ENCODE data around the gene PLA2G4C. TPM values are rescaled to one million over a fixed set of nuclear protein-coding genes. Genes with fewer than 3 reads are reported as not detected.

Gene PLA2G4C
- total and polyA plus RNA-seq, 2 of the 8 experiments (the other 6 are each of a cell fraction or from before 2014, with no cell fraction given): 14.9 to 20.5 TPM

DNA sequence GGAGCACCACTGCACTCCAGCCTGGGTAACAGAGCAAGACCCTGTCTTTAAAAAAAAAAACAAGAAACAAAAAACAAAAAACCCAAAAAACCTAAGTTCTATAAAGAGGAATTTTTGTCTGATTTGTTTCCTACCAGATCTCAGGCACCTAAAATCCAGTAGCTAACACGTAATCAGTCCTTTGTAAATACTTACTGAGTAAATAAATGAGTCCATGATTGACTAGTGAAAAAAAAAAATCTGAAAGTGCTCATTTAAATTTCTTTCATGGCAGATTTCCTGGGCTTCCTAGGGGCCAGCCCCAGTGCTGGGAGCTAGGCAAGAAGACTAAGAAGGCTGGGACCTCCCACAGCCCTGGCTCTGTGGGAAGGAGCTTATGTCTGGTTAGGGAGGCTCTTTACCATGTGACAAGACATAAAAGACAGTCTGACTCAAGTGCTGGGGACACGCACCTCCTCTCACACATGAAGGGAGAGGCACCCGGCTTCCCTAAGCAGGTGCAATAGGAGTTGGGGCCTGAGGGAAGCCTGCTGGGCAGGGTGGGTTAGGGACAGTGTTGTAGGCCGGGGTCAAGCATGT is 37.1 kb upstream of the PLA2G4C start:
- Histone ChIP-seq H4K8ac (ENCODE audit: extremely low read depth, insufficient read depth, low read length) (no peak overlapping the region), H3K9ac (replicated peaks in 1 of 4; ENCODE audit: extremely low read depth in 1 of 4, low read depth in 3 of 4, low read length in 3 of 4) (no peak overlapping the region), H4K5ac (ENCODE audit: insufficient read length, low read depth, low read length) (no peak overlapping the region), H2BK5ac (ENCODE audit: low read depth, low read length) (no peak overlapping the region), H3K56ac (replicated peaks; ENCODE audit: insufficient read length, low read depth, low read length) (no peak overlapping the region), H3K23me2 (ENCODE audit: low read depth, low read length) (no peaks in the 10 kb centered on the region), H3K79me1 (ENCODE audit: low read depth, low read length) (no peaks in the 10 kb centered on the region), H3K4me3 (ENCODE audit: extremely low read depth in 1 of 4, insufficient read depth in 2 of 4, low read depth in 3 of 4, low read length in 4 of 4) (no peak overlapping the region), H3K4me1 (replicated peaks in 1 of 4; ENCODE audit: control insufficient read depth in 3 of 4, insufficient read depth in 4 of 4, low read length in 3 of 4) (no peaks in the 10 kb centered on the region), H3K36me3 (ENCODE audit: control insufficient read depth in 2 of 4, insufficient read depth in 4 of 4, low read length in 3 of 4) (peaks cover 17 to 59% (median 31%) of the 10 kb centered on the region in 4 experiments; a peak in 7 of 8 replicates), H4K20me1 (replicated peaks in 1 of 2; ENCODE audit: control insufficient read depth in 1 of 2, insufficient read depth in 2 of 2, low read length in 2 of 2) (peaks cover 0 to 1% of the 10 kb centered on the region in 2 experiments), H3K14ac (ENCODE audit: insufficient read length) (no peak overlapping the region), H2BK15ac (ENCODE audit: low read length) (no peak overlapping the region), H2BK120ac (replicated peaks; ENCODE audit: low read depth, low read length) (no peak overlapping the region), H2BK20ac (ENCODE audit: low read length) (no peak overlapping the region), H2BK12ac (ENCODE audit: low read depth, low read length) (no peak overlapping the region), H3K4me2 (ENCODE audit: insufficient read depth in 1 of 2, low read depth in 2 of 2, low read length in 2 of 2) (no peak overlapping the region), H4K91ac (replicated peaks; ENCODE audit: insufficient read length, low read length) (no peak overlapping the region), H2AK5ac (ENCODE audit: low read depth, low read length) (no peak overlapping the region), H3K4ac (replicated peaks; ENCODE audit: insufficient read length, low read depth, low read length) (no peak overlapping the region), H3K79me2 (ENCODE audit: control insufficient read depth in 1 of 2, insufficient read depth in 2 of 2, low read length in 2 of 2) (no peaks in the 10 kb centered on the region), H3K9me3 (ENCODE audit: insufficient read depth in 2 of 2, low read depth in 1 of 2, low read length in 1 of 2) (no peaks in the 10 kb centered on the region), H2AFZ (ENCODE audit: low read length) (no peak overlapping the region), H3K27me3 (replicated peaks in 1 of 4; ENCODE audit: control insufficient read depth in 3 of 4, extremely low read depth in 1 of 4, insufficient read depth in 3 of 4, low read length in 3 of 4) (no peaks in the 10 kb centered on the region), H3K23ac (ENCODE audit: insufficient read length) (no peak overlapping the region), H3K18ac (ENCODE audit: extremely low read depth, low read length) (no peak overlapping the region), H3K27ac (ENCODE audit: low read depth, low read length) (no peak overlapping the region)
- ChIA-PET CTCF (ENCODE audit: partially characterized antibody) (interaction anchor here (0.6 to 1.3 kb wide), 4 partner anchors 40 to 988 kb away, joined by 4 to 7 read pairs (median 5); no protein-coding TSS in a partner anchor), POLR2A (ENCODE audit: partially characterized antibody) (interaction anchor here (0.6 to 1.3 kb wide), 3 partner anchors 11 to 304 kb away, joined by 3 read pairs; no protein-coding TSS in a partner anchor)
- FAIRE-seq (no peak), DNase-seq (ENCODE audit: low read depth in 1 of 2, low spot score in 2 of 2) (no peak)
- WGBS, 2 experiments (ENCODE audit: extremely low coverage in 1 of 2, insufficient coverage in 1 of 2, insufficient read length in 1 of 2, insufficient replicate concordance in 2 of 2, low coverage in 1 of 2, low lambda C conversion rate in 2 of 2, missing lambda C conversion rate in 1 of 2): 91% methylated on average over 4 of the region's 4 CpGs; no CpG with 5 or more reads in 1 of the 2 experiments
- no peak for TF ChIP-seq YY1 (IDR thresholded peaks at IDR 0.05; ENCODE audit: low read depth, low read length)
- TF ChIP-seq TCF12 (IDR thresholded peaks at IDR 0.05; ENCODE audit: low read depth, low read length): no peak
- TF ChIP-seq SP2 (IDR thresholded peaks at IDR 0.05; ENCODE audit: low read length): no peak
- no peak for TF ChIP-seq JUN (IDR thresholded peaks at IDR 0.05; ENCODE audit: low read depth, low read length)
- TF ChIP-seq MAFK (IDR thresholded peaks at IDR 0.05; ENCODE audit: low read depth, low read length): no peak
- no peak for TF ChIP-seq TBP (IDR thresholded peaks at IDR 0.05; ENCODE audit: low read depth, low read length)
- no peak for TF ChIP-seq CEBPB (IDR thresholded peaks at IDR 0.05; ENCODE audit: low read depth, low read length)
- no peak for TF ChIP-seq TAF1 (IDR thresholded peaks at IDR 0.05; ENCODE audit: low read depth, low read length)
- TF ChIP-seq KDM5A (IDR thresholded peaks at IDR 0.05; ENCODE audit: low read length): no peak
- TF ChIP-seq FOSL1 (IDR thresholded peaks at IDR 0.05; ENCODE audit: insufficient read depth, low read depth, low read length): no peak
- TF ChIP-seq CBX8 (IDR thresholded peaks at IDR 0.05; ENCODE audit: borderline replicate concordance, low read depth, low read length): no peak
- no peak for TF ChIP-seq SUZ12 (IDR thresholded peaks at IDR 0.05; ENCODE audit: low read length)
- no peak for TF ChIP-seq EGR1 (IDR thresholded peaks at IDR 0.05; ENCODE audit: borderline replicate concordance, low read depth, low read length)
- TF ChIP-seq SIX5 (IDR thresholded peaks at IDR 0.05; ENCODE audit: low read depth, low read length): no peak
- no peak for TF ChIP-seq RFX5 (IDR thresholded peaks at IDR 0.05; ENCODE audit: borderline replicate concordance, low read depth, low read length)
- TF ChIP-seq ASH2L (IDR thresholded peaks at IDR 0.05; ENCODE audit: low read length): no peak
